ENCODE data around the gene OR1J2.

Gene OR1J2

GRCh38 chr9:122510502-122510901 is at the start of gene OR1J2:
TSS of gene OR1J2 (plus strand) at chr9:122510802. CDS start at chr9:122510802, 0 bp downstream.
- no peak for DNase-seq (ENCODE audit: low spot score)
- in situ Hi-C loops (cut with MboI; ENCODE audit: low pct_unique_long_range_greater_than_20kb, low sequenced_read_pairs, unreplicated experiment), result no loop called here
- no peak for TF ChIP-seq CTCF (IDR thresholded peaks at IDR 0.05; ENCODE audit: extremely low read depth, insufficient read depth, missing control alignments)

- DNase-seq (ENCODE audit: low spot score), result peak; percentile 34
- in situ Hi-C loops (cut with MboI; ENCODE audit: low pct_unique_long_range_greater_than_20kb, low sequenced_read_pairs, unreplicated experiment), result loop anchor here (10.0 to 25.0 kb wide), 2 partner anchors 351 to 898 kb away; partner anchors contain the start of gene CRB2
- peak; percentile 57 for TF ChIP-seq CTCF (IDR thresholded peaks at IDR 0.05; ENCODE audit: extremely low read depth, insufficient read depth, missing control alignments)
These were observed 46.6 kb upstream of the OR1J2 start for GRCh38 chr9:122463828-122464632.

GRCh38 chr9:122464633-122465567 is 45.7 kb upstream of the OR1J2 start:
- peak; percentile 62 for DNase-seq (ENCODE audit: low spot score)
- in situ Hi-C loops (cut with MboI; ENCODE audit: low pct_unique_long_range_greater_than_20kb, low sequenced_read_pairs, unreplicated experiment), result loop anchor here (10.0 to 25.0 kb wide), 2 partner anchors 350 to 897 kb away; partner anchors contain the start of gene CRB2
- peak; percentile 76 for TF ChIP-seq CTCF (IDR thresholded peaks at IDR 0.05; ENCODE audit: extremely low read depth, insufficient read depth, missing control alignments)

- in situ Hi-C loops (cut with MboI; ENCODE audit: low pct_unique_long_range_greater_than_20kb, low sequenced_read_pairs, unreplicated experiment), result loop anchor here (10.0 to 25.0 kb wide), 2 partner anchors 348 to 896 kb away; partner anchors contain the start of gene CRB2
- no peak for TF ChIP-seq CTCF (IDR thresholded peaks at IDR 0.05; ENCODE audit: extremely low read depth, insufficient read depth, missing control alignments)
- DNase-seq (ENCODE audit: low spot score), result no peak
These were observed 44.1 kb upstream of the OR1J2 start for GRCh38 chr9:122466456-122466855.

- no peak for DNase-seq (ENCODE audit: low spot score)
- no peak for TF ChIP-seq CTCF (IDR thresholded peaks at IDR 0.05; ENCODE audit: extremely low read depth, insufficient read depth, missing control alignments)
- in situ Hi-C loops (cut with MboI; ENCODE audit: low pct_unique_long_range_greater_than_20kb, low sequenced_read_pairs, unreplicated experiment), result loop anchor here (10.0 to 25.0 kb wide), 2 partner anchors 346 to 894 kb away; partner anchors contain the start of gene CRB2
These were observed 41.9 kb upstream of the OR1J2 start for GRCh38 chr9:122468735-122469134.

GRCh38 chr9:122474561-122474960 is 36.0 kb upstream of the OR1J2 start:
- in situ Hi-C loops (cut with MboI; ENCODE audit: low pct_unique_long_range_greater_than_20kb, low sequenced_read_pairs, unreplicated experiment), result loop anchor here (25.0 kb wide), 1 partner anchor 888 kb away; the partner anchor contains the start of gene CRB2
- TF ChIP-seq CTCF (IDR thresholded peaks at IDR 0.05; ENCODE audit: extremely low read depth, insufficient read depth, missing control alignments), result no peak
- DNase-seq (ENCODE audit: low spot score), result no peak

Data from GM13977 (cell line).